ENCODE measurements around the gene PRSS2. TPM values are rescaled to one million over a fixed set of nuclear protein-coding genes. Genes with fewer than 3 reads are reported as not detected.
"Not testable (repeated sequence)": the region's sequence is repeated elsewhere in the genome, so short reads cannot be mapped to it uniquely, and the experiment has no call there.

The PRSS2 gene
- total RNA-seq, 1 experiment from 2014 or later = 0.40 TPM

DNA sequence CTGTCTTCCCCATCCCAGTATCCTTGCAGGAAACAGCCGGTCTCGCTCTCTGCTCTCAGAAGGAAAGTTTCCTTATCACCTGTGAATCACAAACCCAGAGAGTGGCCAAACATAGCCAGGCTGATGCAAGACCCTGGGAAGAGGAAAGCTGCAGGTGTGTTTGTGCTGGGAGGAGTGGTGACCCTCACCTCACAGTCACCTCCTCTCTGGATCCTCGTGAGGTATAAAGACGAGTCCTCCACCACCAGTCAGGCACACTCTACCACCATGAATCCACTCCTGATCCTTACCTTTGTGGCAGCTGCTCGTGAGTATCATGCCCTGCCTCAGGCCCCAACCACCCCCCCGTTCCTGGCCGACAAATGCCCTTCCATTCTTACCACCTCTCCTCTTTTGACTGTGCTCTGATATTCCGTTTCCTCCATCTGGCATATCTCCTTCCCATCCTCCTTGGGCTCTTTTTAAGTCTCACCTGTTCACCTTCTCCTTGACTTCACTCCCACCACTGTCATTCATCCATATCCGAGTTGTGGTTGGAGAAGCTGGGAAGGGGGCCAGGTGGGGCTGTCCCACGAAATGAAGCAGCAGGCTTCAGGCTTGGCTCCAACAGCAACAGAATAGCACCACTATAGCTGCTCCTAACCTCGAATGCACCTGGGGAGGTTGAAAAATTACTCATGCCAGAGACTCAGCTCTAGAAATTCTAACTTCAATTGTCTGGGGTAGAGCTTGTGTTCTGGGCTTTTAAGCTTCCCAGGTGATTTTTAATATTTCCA lies 21.4 kb upstream of the PRSS2 start, which contains the start of gene PRSS1:
Gene PRSS1 (plus strand): TSS at position 255 of the 776 bp plus-strand sequence. CDS start 13 bp downstream, at position 268.
- no peaks in the 10 kb centered on the region for H3K79me2 ChIP-seq (ENCODE audit: low read length)
- no peak for ATAC-seq
- H3K9ac ChIP-seq (ENCODE audit: low read length) = no peak within 1 kb of the TSS
- H2AFZ ChIP-seq (ENCODE audit: low read length) = no peak within 1 kb of the TSS
- peaks cover 5% of the 10 kb centered on the region for H3K4me1 ChIP-seq (ENCODE audit: insufficient read depth, low read length)
- no peak within 1 kb of the TSS for H3K4me3 ChIP-seq (ENCODE audit: low read length)
- no peaks in the 10 kb centered on the region for H3K9me2 ChIP-seq (replicated peaks; ENCODE audit: low read length)
- CTCF ChIA-PET = no interaction called here
- POLR2A ChIA-PET (ENCODE audit: unreplicated experiment) = no interaction called here
- H3K9me3 ChIP-seq (ENCODE audit: low read length) = no peaks in the 10 kb centered on the region
- no peaks in the 10 kb centered on the region for H3F3A ChIP-seq (ENCODE audit: low read length, unreplicated experiment)
- H3K4me2 ChIP-seq (ENCODE audit: low read length) = no peak within 1 kb of the TSS
- H3K27me3 ChIP-seq (ENCODE audit: low read length) = peaks cover 51% of the 10 kb centered on the region
- no peaks in the 10 kb centered on the region for H4K20me1 ChIP-seq (ENCODE audit: low read length)
- no peak within 1 kb of the TSS for H3K27ac ChIP-seq (ENCODE audit: low read length)
- no TSS peak for BruUV-seq (replicated peaks)
- TF ChIP-seq, protein P1, sequence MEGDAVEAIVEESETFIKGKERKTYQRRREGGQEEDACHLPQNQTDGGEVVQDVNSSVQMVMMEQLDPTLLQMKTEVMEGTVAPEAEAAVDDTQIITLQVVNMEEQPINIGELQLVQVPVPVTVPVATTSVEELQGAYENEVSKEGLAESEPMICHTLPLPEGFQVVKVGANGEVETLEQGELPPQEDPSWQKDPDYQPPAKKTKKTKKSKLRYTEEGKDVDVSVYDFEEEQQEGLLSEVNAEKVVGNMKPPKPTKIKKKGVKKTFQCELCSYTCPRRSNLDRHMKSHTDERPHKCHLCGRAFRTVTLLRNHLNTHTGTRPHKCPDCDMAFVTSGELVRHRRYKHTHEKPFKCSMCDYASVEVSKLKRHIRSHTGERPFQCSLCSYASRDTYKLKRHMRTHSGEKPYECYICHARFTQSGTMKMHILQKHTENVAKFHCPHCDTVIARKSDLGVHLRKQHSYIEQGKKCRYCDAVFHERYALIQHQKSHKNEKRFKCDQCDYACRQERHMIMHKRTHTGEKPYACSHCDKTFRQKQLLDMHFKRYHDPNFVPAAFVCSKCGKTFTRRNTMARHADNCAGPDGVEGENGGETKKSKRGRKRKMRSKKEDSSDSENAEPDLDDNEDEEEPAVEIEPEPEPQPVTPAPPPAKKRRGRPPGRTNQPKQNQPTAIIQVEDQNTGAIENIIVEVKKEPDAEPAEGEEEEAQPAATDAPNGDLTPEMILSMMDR (conservative IDR thresholded peaks at IDR 0.05; ENCODE audit: low read depth, low read length) = no peak
- TF ChIP-seq EZH2phosphoT487 (IDR thresholded peaks at IDR 0.05; ENCODE audit: borderline replicate concordance, low read length) (no peak), EZH2 (IDR thresholded peaks at IDR 0.05; ENCODE audit: low read length, unreplicated experiment) (no peak)
- DNase-seq = no peak
- no peaks in the 10 kb centered on the region for H3K36me3 ChIP-seq (ENCODE audit: low read depth, low read length)
- intact Hi-C loops (cut with micrococcal nuclease) = no loop called here

DNA sequence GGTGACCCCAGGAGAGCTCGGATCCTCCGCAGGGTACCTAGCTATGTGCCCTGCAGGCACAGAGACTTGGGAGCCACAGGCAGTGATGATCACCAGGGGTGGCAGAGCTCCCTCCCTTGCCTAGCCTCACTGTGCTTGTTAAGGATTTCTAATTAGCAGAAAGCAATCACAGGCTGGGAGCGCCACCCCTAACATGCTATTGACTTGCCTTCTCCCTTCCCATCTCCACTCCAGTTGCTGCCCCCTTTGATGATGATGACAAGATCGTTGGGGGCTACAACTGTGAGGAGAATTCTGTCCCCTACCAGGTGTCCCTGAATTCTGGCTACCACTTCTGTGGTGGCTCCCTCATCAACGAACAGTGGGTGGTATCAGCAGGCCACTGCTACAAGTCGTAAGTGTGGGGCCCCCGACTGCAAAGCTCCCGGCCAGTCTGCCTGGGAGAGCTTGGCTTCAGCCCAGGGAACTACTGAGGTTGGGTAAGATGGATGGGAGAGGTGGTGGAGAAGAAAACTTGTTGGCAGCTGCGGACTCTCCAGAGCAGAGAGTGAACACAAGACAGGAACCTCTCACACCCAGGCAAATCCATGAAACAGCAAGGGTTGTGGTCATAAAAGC lies 20.3 kb upstream of the PRSS2 start:
- H3K27ac ChIP-seq (ENCODE audit: low read length) = no peak overlapping the region
- POLR2A ChIA-PET (ENCODE audit: unreplicated experiment) = no interaction called here
- no peak overlapping the region for H3K9ac ChIP-seq (ENCODE audit: low read length)
- H3F3A ChIP-seq (ENCODE audit: low read length, unreplicated experiment) = no peaks in the 10 kb centered on the region
- DNase-seq (no peak), ATAC-seq (no peak)
- no peaks in the 10 kb centered on the region for H3K9me2 ChIP-seq (replicated peaks; ENCODE audit: low read length)
- peaks cover 51% of the 10 kb centered on the region for H3K27me3 ChIP-seq (ENCODE audit: low read length)
- H3K4me3 ChIP-seq (ENCODE audit: low read length) = no peak overlapping the region
- CTCF ChIA-PET = no interaction called here
- peaks cover 5% of the 10 kb centered on the region; the same call in 1 of the 2 replicates for H3K4me1 ChIP-seq (ENCODE audit: insufficient read depth, low read length)
- H3K9me3 ChIP-seq (ENCODE audit: low read length) = no peaks in the 10 kb centered on the region
- intact Hi-C loops (cut with micrococcal nuclease) = no loop called here
- H3K4me2 ChIP-seq (ENCODE audit: low read length) = no peak overlapping the region
- no peaks in the 10 kb centered on the region for H4K20me1 ChIP-seq (ENCODE audit: low read length)
- no TSS peak for BruUV-seq (replicated peaks)
- TF ChIP-seq, protein P1 (conservative IDR thresholded peaks at IDR 0.05; ENCODE audit: low read depth, low read length) = no peak
- TF ChIP-seq EZH2phosphoT487 (IDR thresholded peaks at IDR 0.05; ENCODE audit: borderline replicate concordance, low read length) = no peak
- no peak for TF ChIP-seq EZH2 (IDR thresholded peaks at IDR 0.05; ENCODE audit: low read length, unreplicated experiment)
- no peak overlapping the region for H2AFZ ChIP-seq (ENCODE audit: low read length)
- H3K79me2 ChIP-seq (ENCODE audit: low read length) = no peaks in the 10 kb centered on the region
- no peaks in the 10 kb centered on the region for H3K36me3 ChIP-seq (ENCODE audit: low read depth, low read length)

DNA sequence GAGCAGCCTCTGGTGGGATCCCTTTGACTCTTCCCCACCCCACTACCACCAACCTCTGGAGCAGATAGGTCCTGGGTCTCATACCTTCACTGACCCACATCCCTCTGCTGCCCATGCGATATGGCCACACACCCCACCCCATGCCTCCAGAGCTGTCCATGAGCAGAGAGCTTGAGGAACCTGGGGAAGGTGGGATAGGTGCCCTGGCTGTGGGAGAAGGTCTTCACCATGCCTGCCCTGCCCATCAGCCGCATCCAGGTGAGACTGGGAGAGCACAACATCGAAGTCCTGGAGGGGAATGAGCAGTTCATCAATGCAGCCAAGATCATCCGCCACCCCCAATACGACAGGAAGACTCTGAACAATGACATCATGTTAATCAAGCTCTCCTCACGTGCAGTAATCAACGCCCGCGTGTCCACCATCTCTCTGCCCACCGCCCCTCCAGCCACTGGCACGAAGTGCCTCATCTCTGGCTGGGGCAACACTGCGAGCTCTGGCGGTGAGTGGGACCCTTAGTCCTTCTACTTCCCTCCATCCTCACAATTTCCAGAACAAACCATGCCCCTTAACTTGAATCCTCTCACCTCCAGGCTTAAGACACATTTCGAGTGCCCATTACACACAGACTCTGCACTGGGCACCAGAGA lies 19.1 kb upstream of the PRSS2 start:
- POLR2A ChIA-PET (ENCODE audit: unreplicated experiment); DNase-seq; H3K9me2 ChIP-seq (replicated peaks; ENCODE audit: low read length); H3K27ac ChIP-seq (ENCODE audit: low read length); intact Hi-C loops (cut with micrococcal nuclease); H3K4me3 ChIP-seq (ENCODE audit: low read length); H3K4me2 ChIP-seq (ENCODE audit: low read length); H3K36me3 ChIP-seq (ENCODE audit: low read depth, low read length); H3K9me3 ChIP-seq (ENCODE audit: low read length); CTCF ChIA-PET; H3K9ac ChIP-seq (ENCODE audit: low read length); H3F3A ChIP-seq (ENCODE audit: low read length, unreplicated experiment); BruUV-seq (replicated peaks); H3K4me1 ChIP-seq (ENCODE audit: insufficient read depth, low read length); H3K79me2 ChIP-seq (ENCODE audit: low read length); ATAC-seq; H2AFZ ChIP-seq (ENCODE audit: low read length); H4K20me1 ChIP-seq (ENCODE audit: low read length): not testable (repeated sequence)
- peaks cover 42% of the 10 kb centered on the region for H3K27me3 ChIP-seq (ENCODE audit: low read length)
